CD8-positive, alpha-beta memory T cell (primary cell): ENCODE measurements around the gene GAB2. TPM values are rescaled to one million over a fixed set of nuclear protein-coding genes. Genes with fewer than 3 reads are reported as not detected.
A peak's percentile ranks its signal among the peaks of the same experiment; 100 is the strongest.

Experiments used
- CTCF ChIA-PET: fragments of 350-600 bp; sonication (Branson Sonifier 250); formaldehyde crosslinking; loops from one replicate; lab custom pipeline; 2021; ENCODE audit warnings: antibody characterized with exemption; lab: Charles Lee
- POLR2A ChIA-PET: fragments of 350-600 bp; sonication (Branson Sonifier 250); formaldehyde crosslinking; loops from one replicate; lab custom pipeline; 2021; ENCODE audit warnings: antibody characterized with exemption; lab: Charles Lee
- DNase-seq, 5 donors: peaks; one replicate each; pipeline versions ENCODE4 v3.0.0 to v3.0.0-alpha.2; 2020 to 2022; ENCODE audit warnings: mixed read lengths in 1 of 5
- H3K27ac ChIP-seq: one replicate; pipeline ENCODE4 v1.7.0; 2013; ENCODE audit warnings: low read depth, mild to moderate bottlenecking, low read length, moderate library complexity
- H3K27me3 ChIP-seq: 2 replicates; pipeline ENCODE4 v1.7.0; 2013; ENCODE audit warnings: low read length, mild to moderate bottlenecking; ENCODE audit not compliant: insufficient read depth, poor library complexity, severe bottlenecking
- H3K36me3 ChIP-seq: 2 replicates; pipeline ENCODE4 v1.7.0; 2013; ENCODE audit warnings: mild to moderate bottlenecking, low read length, moderate library complexity; ENCODE audit not compliant: insufficient read depth
- H3K4me1 ChIP-seq: 2 replicates; pipeline ENCODE4 v1.7.0; 2013; ENCODE audit warnings: mild to moderate bottlenecking, low read length, moderate library complexity; ENCODE audit not compliant: insufficient read depth
- H3K4me3 ChIP-seq: 2 replicates; pipeline ENCODE4 v1.7.0; 2013; ENCODE audit warnings: mild to moderate bottlenecking, low read length
- H3K9me3 ChIP-seq: 2 replicates; pipeline ENCODE4 v1.7.0; 2013; ENCODE audit warnings: mild to moderate bottlenecking, low read length
- H3K27ac Mint-ChIP-seq, 8 donors: one replicate each; pipeline ENCODE4 v1.8.0; 2020 to 2021; ENCODE audit warnings: mixed read lengths in 8 of 8, mild to moderate bottlenecking in 6 of 8, inconsistent platforms in 3 of 8, moderate library complexity in 3 of 8
- H3K27me3 Mint-ChIP-seq, 2 donors: one replicate each; pipeline ENCODE4 v1.8.0; 2020 to 2021; ENCODE audit warnings: mixed read lengths in 2 of 2, mild to moderate bottlenecking in 1 of 2, moderate library complexity in 1 of 2
- H3K36me3 Mint-ChIP-seq, 3 donors: one replicate each; pipeline ENCODE4 v1.8.0; 2020 to 2021; ENCODE audit warnings: mixed read lengths in 3 of 3, inconsistent platforms in 1 of 3, mild to moderate bottlenecking in 1 of 3
- H3K4me1 Mint-ChIP-seq, 3 donors: one replicate each; pipeline ENCODE4 v1.8.0; 2020 to 2021; ENCODE audit warnings: mixed read lengths in 3 of 3, inconsistent platforms in 1 of 3, mild to moderate bottlenecking in 1 of 3
- H3K4me3 Mint-ChIP-seq, 7 donors: one replicate each; pipeline ENCODE4 v1.8.0; 2020 to 2021; ENCODE audit warnings: mixed read lengths in 7 of 7, mild to moderate bottlenecking in 6 of 7, moderate library complexity in 4 of 7, inconsistent platforms in 2 of 7
- H3K9me3 Mint-ChIP-seq, 5 donors: one replicate each; pipeline ENCODE4 v1.8.0; 2020 to 2022; ENCODE audit warnings: mixed read lengths in 5 of 5, mild to moderate bottlenecking in 3 of 5, moderate library complexity in 2 of 5, inconsistent platforms in 1 of 5
- polyA plus RNA-seq: library from polyadenylated mRNA; unstranded; fragments of 300-500 nt; fragmentation: Illumina TruSeq; gene quantifications from one replicate; pipeline ENCODE4 v1.2.3, GENCODE V29; 2021
- total RNA-seq, 2 experiments: library from RNA; stranded (reverse); gene quantifications; one replicate each; pipeline ENCODE4 v1.2.3, GENCODE V29; 2021

The GAB2 gene
- total and polyA plus RNA-seq, 3 experiments from 2014 or later = 2.9 to 4.3 TPM; not detected in 1

GRCh38 chr11:78319453-78319955 is 98.1 kb downstream of the GAB2 start:
- ChIA-PET CTCF (interaction anchor here (0.9 kb wide), 1 partner anchor 13 kb away, joined by 3 read pairs; no protein-coding TSS in a partner anchor), POLR2A (no interaction called here)
- peaks cover 3 to 5% of the 10 kb centered on the region in 2 donors for H3K27me3 Mint-ChIP-seq
- H3K36me3 Mint-ChIP-seq = no peaks in the 10 kb centered on the region
- Histone ChIP-seq H3K27me3 (no peaks in the 10 kb centered on the region), H3K36me3 (no peaks in the 10 kb centered on the region), H3K9me3 (no peaks in the 10 kb centered on the region), H3K4me1 (no peaks in the 10 kb centered on the region), H3K4me3 (no peak overlapping the region), H3K27ac (peak overlapping the region; percentile 6)
- peaks cover under 1 to 4% (median 2%) of the 10 kb centered on the region in 3 donors for H3K4me1 Mint-ChIP-seq
- no peak for DNase-seq
- H3K9me3 Mint-ChIP-seq = no peaks in the 10 kb centered on the region
- no peak overlapping the region for H3K27ac Mint-ChIP-seq
- H3K4me3 Mint-ChIP-seq = no peak overlapping the region

- CTCF ChIA-PET = no interaction called here
- Mint-ChIP-seq H3K27me3 (peaks cover 5 to 6% of the 10 kb centered on the region in 2 donors), H3K4me1 (no peaks in the 10 kb centered on the region), H3K9me3 (no peaks in the 10 kb centered on the region), H3K36me3 (no peaks in the 10 kb centered on the region), H3K4me3 (peak overlapping the region in 1 of 7 donors; percentile 25), H3K27ac (no peak overlapping the region)
- Histone ChIP-seq H3K9me3 (no peaks in the 10 kb centered on the region), H3K4me3 (no peak overlapping the region), H3K27ac (peak overlapping the region; percentile 20), H3K4me1 (no peaks in the 10 kb centered on the region), H3K36me3 (no peaks in the 10 kb centered on the region), H3K27me3 (no peaks in the 10 kb centered on the region)
- POLR2A ChIA-PET = no interaction called here
- DNase-seq = no peak
These were observed 99.1 kb downstream of the GAB2 start for GRCh38 chr11:78318321-78319114.

GRCh38 chr11:78315724-78316123 is 101.9 kb downstream of the GAB2 start:
- H3K36me3 Mint-ChIP-seq = no peaks in the 10 kb centered on the region
- POLR2A ChIA-PET = no interaction called here
- no peak for DNase-seq
- H3K27me3 Mint-ChIP-seq = peaks cover 3% of the 10 kb centered on the region in 2 donors
- no peaks in the 10 kb centered on the region for H3K27me3 ChIP-seq
- no peak overlapping the region for H3K27ac ChIP-seq
- H3K4me1 ChIP-seq = no peaks in the 10 kb centered on the region
- CTCF ChIA-PET = no interaction called here
- H3K4me3 Mint-ChIP-seq = no peak overlapping the region
- H3K9me3 Mint-ChIP-seq = no peaks in the 10 kb centered on the region
- no peak overlapping the region for H3K27ac Mint-ChIP-seq
- no peaks in the 10 kb centered on the region for H3K9me3 ChIP-seq
- no peak overlapping the region for H3K4me3 ChIP-seq
- peaks cover 0 to 4% (median 0%) of the 10 kb centered on the region in 3 donors for H3K4me1 Mint-ChIP-seq
- H3K36me3 ChIP-seq = no peaks in the 10 kb centered on the region

- Histone ChIP-seq H3K27me3 (no peaks in the 10 kb centered on the region), H3K36me3 (no peaks in the 10 kb centered on the region), H3K4me1 (no peaks in the 10 kb centered on the region), H3K27ac (peak overlapping the region; percentile 64), H3K4me3 (no peak overlapping the region), H3K9me3 (no peaks in the 10 kb centered on the region)
- H3K27me3 Mint-ChIP-seq = peaks cover 2 to 3% of the 10 kb centered on the region in 2 donors
- H3K27ac Mint-ChIP-seq = peak overlapping the region in 1 of 8 donors; percentile 6
- H3K9me3 Mint-ChIP-seq = no peaks in the 10 kb centered on the region
- DNase-seq = no peak
- H3K4me1 Mint-ChIP-seq = peaks cover 0 to 4% (median 0%) of the 10 kb centered on the region in 3 donors
- POLR2A ChIA-PET = no interaction called here
- no peak overlapping the region for H3K4me3 Mint-ChIP-seq
- H3K36me3 Mint-ChIP-seq = no peaks in the 10 kb centered on the region
- CTCF ChIA-PET = no interaction called here
These were observed 102.9 kb downstream of the GAB2 start for GRCh38 chr11:78314762-78315161.

- Histone ChIP-seq H3K4me3 (no peak overlapping the region), H3K4me1 (no peaks in the 10 kb centered on the region), H3K9me3 (no peaks in the 10 kb centered on the region), H3K27me3 (no peaks in the 10 kb centered on the region), H3K36me3 (no peaks in the 10 kb centered on the region), H3K27ac (no peak overlapping the region)
- H3K27ac Mint-ChIP-seq = no peak overlapping the region
- POLR2A ChIA-PET = no interaction called here
- H3K9me3 Mint-ChIP-seq = no peaks in the 10 kb centered on the region
- no peaks in the 10 kb centered on the region for H3K36me3 Mint-ChIP-seq
- H3K4me1 Mint-ChIP-seq = peaks cover 0 to 4% (median 0%) of the 10 kb centered on the region in 3 donors
- CTCF ChIA-PET = no interaction called here
- no peak overlapping the region for H3K4me3 Mint-ChIP-seq
- H3K27me3 Mint-ChIP-seq = peaks cover 2 to 3% of the 10 kb centered on the region in 2 donors
- no peak for DNase-seq
These were observed 103.7 kb downstream of the GAB2 start for GRCh38 chr11:78313898-78314297.

GRCh38 chr11:78313181-78313795 is 104.3 kb downstream of the GAB2 start:
- peaks cover 0 to 4% (median 0%) of the 10 kb centered on the region in 3 donors for H3K4me1 Mint-ChIP-seq
- POLR2A ChIA-PET = no interaction called here
- Histone ChIP-seq H3K9me3 (no peaks in the 10 kb centered on the region), H3K27me3 (no peaks in the 10 kb centered on the region), H3K4me3 (no peak overlapping the region), H3K4me1 (no peaks in the 10 kb centered on the region), H3K27ac (no peak overlapping the region), H3K36me3 (no peaks in the 10 kb centered on the region)
- no peak overlapping the region for H3K4me3 Mint-ChIP-seq
- H3K27me3 Mint-ChIP-seq = peaks cover 2 to 3% of the 10 kb centered on the region in 2 donors
- DNase-seq = no peak
- H3K27ac Mint-ChIP-seq = peak overlapping the region in 1 of 8 donors; percentile 17
- H3K36me3 Mint-ChIP-seq = no peaks in the 10 kb centered on the region
- CTCF ChIA-PET = no interaction called here
- no peaks in the 10 kb centered on the region for H3K9me3 Mint-ChIP-seq

- no peak for DNase-seq
- H3K4me3 ChIP-seq = no peak overlapping the region
- H3K9me3 Mint-ChIP-seq = no peaks in the 10 kb centered on the region
- no peak overlapping the region for H3K27ac Mint-ChIP-seq
- H3K4me1 ChIP-seq = no peaks in the 10 kb centered on the region
- H3K27ac ChIP-seq = no peak overlapping the region
- no peaks in the 10 kb centered on the region for H3K36me3 ChIP-seq
- H3K36me3 Mint-ChIP-seq = no peaks in the 10 kb centered on the region
- H3K4me3 Mint-ChIP-seq = no peak overlapping the region
- no peaks in the 10 kb centered on the region for H3K27me3 ChIP-seq
- CTCF ChIA-PET = no interaction called here
- H3K4me1 Mint-ChIP-seq = peaks cover 0 to 4% (median 0%) of the 10 kb centered on the region in 3 donors
- H3K27me3 Mint-ChIP-seq = peaks cover 2 to 3% of the 10 kb centered on the region in 2 donors
- POLR2A ChIA-PET = no interaction called here
- no peaks in the 10 kb centered on the region for H3K9me3 ChIP-seq
These were observed 104.9 kb downstream of the GAB2 start for GRCh38 chr11:78312712-78313111.

GRCh38 chr11:78311702-78312371 is 105.8 kb downstream of the GAB2 start:
- no peaks in the 10 kb centered on the region for H3K27me3 ChIP-seq
- peaks cover 0 to 4% (median 0%) of the 10 kb centered on the region in 3 donors for H3K4me1 Mint-ChIP-seq
- H3K27me3 Mint-ChIP-seq = peaks cover 2 to 3% of the 10 kb centered on the region in 2 donors
- no peak overlapping the region for H3K4me3 ChIP-seq
- no peak for DNase-seq
- POLR2A ChIA-PET = no interaction called here
- no peak overlapping the region for H3K27ac ChIP-seq
- H3K4me1 ChIP-seq = no peaks in the 10 kb centered on the region
- no peaks in the 10 kb centered on the region for H3K36me3 ChIP-seq
- no peaks in the 10 kb centered on the region for H3K9me3 ChIP-seq
- H3K9me3 Mint-ChIP-seq = no peaks in the 10 kb centered on the region
- H3K4me3 Mint-ChIP-seq = no peak overlapping the region
- CTCF ChIA-PET = no interaction called here
- no peak overlapping the region for H3K27ac Mint-ChIP-seq
- H3K36me3 Mint-ChIP-seq = no peaks in the 10 kb centered on the region
